Measurements from ENCODE around the gene SLC30A2. TPM values are rescaled to one million over a fixed set of nuclear protein-coding genes. Genes with fewer than 3 reads are reported as not detected.

The SLC30A2 gene
- total and polyA plus RNA-seq, 2 of the 13 experiments (the other 11 are each of a cell fraction or from before 2014, with no cell fraction given) = not detected

GRCh38 chr1:26035203-26035958 is 10.5 kb downstream of the SLC30A2 start (continued):
- TF ChIP-seq ZNF770 (CRISPR knock-in tag; IDR thresholded peaks at IDR 0.05) (peak; percentile 99), CHCHD3 (CRISPR knock-in tag; IDR thresholded peaks at IDR 0.05) (0 out of 2 replicates have a peak, but pooled peaks have one; percentile 71), TCF7 (IDR thresholded peaks at IDR 0.05; ENCODE audit: low read depth) (no peak), ZBTB26 (CRISPR knock-in tag; IDR thresholded peaks at IDR 0.05; ENCODE audit: borderline replicate concordance) (peak; percentile 55), SAP130 (CRISPR knock-in tag; IDR thresholded peaks at IDR 0.05; ENCODE audit: low read depth) (peak; percentile 60), ZSCAN22 (CRISPR knock-in tag; IDR thresholded peaks at IDR 0.05) (no peak), ARNT (IDR thresholded peaks at IDR 0.05) (no peak), KDM3A (CRISPR knock-in tag; IDR thresholded peaks at IDR 0.05; ENCODE audit: low read depth) (no peak), ZNF616 (CRISPR knock-in tag; IDR thresholded peaks at IDR 0.05; ENCODE audit: low read depth) (no peak), MXI1 (IDR thresholded peaks at IDR 0.05; ENCODE audit: borderline replicate concordance, low read depth, low read length) (no peak), SIN3A (IDR thresholded peaks at IDR 0.05; ENCODE audit: borderline replicate concordance, low read depth, low read length) (0 out of 2 replicates have a peak, but pooled peaks have one; percentile 27), ZFP37 (CRISPR knock-in tag; IDR thresholded peaks at IDR 0.05; ENCODE audit: borderline replicate concordance) (0 out of 2 replicates have a peak, but pooled peaks have one; percentile 18), ZNF276 (CRISPR knock-in tag; IDR thresholded peaks at IDR 0.05; ENCODE audit: low read depth) (0 out of 2 replicates have a peak, but pooled peaks have one; percentile 35), ZNF552 (CRISPR knock-in tag; IDR thresholded peaks at IDR 0.05; ENCODE audit: borderline replicate concordance) (no peak; the same call in 1 of the 2 replicates), CREM (IDR thresholded peaks at IDR 0.05) (peak; percentile 51), CREM (CRISPR knock-in tag; IDR thresholded peaks at IDR 0.05) (no peak), HES4 (CRISPR knock-in tag; IDR thresholded peaks at IDR 0.05; ENCODE audit: borderline replicate concordance) (no peak; the same call in none of the 2 replicates)
- TF ChIP-seq, protein P1, sequence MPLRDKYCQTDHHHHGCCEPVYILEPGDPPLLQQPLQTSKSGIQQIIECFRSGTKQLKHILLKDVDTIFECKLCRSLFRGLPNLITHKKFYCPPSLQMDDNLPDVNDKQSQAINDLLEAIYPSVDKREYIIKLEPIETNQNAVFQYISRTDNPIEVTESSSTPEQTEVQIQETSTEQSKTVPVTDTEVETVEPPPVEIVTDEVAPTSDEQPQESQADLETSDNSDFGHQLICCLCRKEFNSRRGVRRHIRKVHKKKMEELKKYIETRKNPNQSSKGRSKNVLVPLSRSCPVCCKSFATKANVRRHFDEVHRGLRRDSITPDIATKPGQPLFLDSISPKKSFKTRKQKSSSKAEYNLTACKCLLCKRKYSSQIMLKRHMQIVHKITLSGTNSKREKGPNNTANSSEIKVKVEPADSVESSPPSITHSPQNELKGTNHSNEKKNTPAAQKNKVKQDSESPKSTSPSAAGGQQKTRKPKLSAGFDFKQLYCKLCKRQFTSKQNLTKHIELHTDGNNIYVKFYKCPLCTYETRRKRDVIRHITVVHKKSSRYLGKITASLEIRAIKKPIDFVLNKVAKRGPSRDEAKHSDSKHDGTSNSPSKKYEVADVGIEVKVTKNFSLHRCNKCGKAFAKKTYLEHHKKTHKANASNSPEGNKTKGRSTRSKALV (CRISPR knock-in tag; IDR thresholded peaks at IDR 0.05) = no peak
- TF ChIP-seq, protein P2, sequence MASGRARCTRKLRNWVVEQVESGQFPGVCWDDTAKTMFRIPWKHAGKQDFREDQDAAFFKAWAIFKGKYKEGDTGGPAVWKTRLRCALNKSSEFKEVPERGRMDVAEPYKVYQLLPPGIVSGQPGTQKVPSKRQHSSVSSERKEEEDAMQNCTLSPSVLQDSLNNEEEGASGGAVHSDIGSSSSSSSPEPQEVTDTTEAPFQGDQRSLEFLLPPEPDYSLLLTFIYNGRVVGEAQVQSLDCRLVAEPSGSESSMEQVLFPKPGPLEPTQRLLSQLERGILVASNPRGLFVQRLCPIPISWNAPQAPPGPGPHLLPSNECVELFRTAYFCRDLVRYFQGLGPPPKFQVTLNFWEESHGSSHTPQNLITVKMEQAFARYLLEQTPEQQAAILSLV (CRISPR knock-in tag; IDR thresholded peaks at IDR 0.05; ENCODE audit: borderline replicate concordance) = no peak; the same call in 1 of the 2 replicates
- TF ChIP-seq, protein P3, sequence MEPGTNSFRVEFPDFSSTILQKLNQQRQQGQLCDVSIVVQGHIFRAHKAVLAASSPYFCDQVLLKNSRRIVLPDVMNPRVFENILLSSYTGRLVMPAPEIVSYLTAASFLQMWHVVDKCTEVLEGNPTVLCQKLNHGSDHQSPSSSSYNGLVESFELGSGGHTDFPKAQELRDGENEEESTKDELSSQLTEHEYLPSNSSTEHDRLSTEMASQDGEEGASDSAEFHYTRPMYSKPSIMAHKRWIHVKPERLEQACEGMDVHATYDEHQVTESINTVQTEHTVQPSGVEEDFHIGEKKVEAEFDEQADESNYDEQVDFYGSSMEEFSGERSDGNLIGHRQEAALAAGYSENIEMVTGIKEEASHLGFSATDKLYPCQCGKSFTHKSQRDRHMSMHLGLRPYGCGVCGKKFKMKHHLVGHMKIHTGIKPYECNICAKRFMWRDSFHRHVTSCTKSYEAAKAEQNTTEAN (CRISPR knock-in tag; conservative IDR thresholded peaks at IDR 0.05) = 0 out of 2 replicates have a peak, but pooled peaks have one; percentile 10
